K562 (cell line): ENCODE data around the gene RALGAPA2. TPM values are rescaled to one million over a fixed set of nuclear protein-coding genes. Genes with fewer than 3 reads are reported as not detected.

Experiments used
- ARID2 ChIP-seq: fragments of 450-650 bp; IDR thresholded peaks from 2 replicates; pipeline ENCODE4 v1.6.1; 2017; ENCODE audit warnings: antibody characterized with exemption, mild to moderate bottlenecking
- CREB1 ChIP-seq, 2 experiments: sonication (generic) in 1 of 2; formaldehyde crosslinking in 1 of 2; IDR thresholded peaks; 2 replicates each; pipeline versions ENCODE4 v1.6.1 to v1.8.0; 2012 to 2022; ENCODE audit warnings: inconsistent platforms in 1 of 2, mild to moderate bottlenecking in 1 of 2, missing genetic modification reagents in 1 of 2, moderate library complexity in 1 of 2
- EWSR1 ChIP-seq: fragments of 450-650 bp; IDR thresholded peaks from 2 replicates; pipeline ENCODE4 v1.6.1; 2018; ENCODE audit warnings: borderline replicate concordance, mild to moderate bottlenecking, low read depth, moderate library complexity; ENCODE audit not compliant: partially characterized antibody
- FUS ChIP-seq: fragments of 200-400 bp; formaldehyde crosslinking; optimal IDR thresholded peaks from 2 replicates; pipeline ENCODE3; 2017; ENCODE audit warnings: low read depth, low read length
- GTF2A2 ChIP-seq: IDR thresholded peaks from 2 replicates; pipeline ENCODE4 v1.6.1; 2016; ENCODE audit warnings: mild to moderate bottlenecking, missing genetic modification characterization, missing compliant biosample characterization
- HMG20A ChIP-seq: fragments of 450-650 bp; formaldehyde crosslinking; conservative IDR thresholded peaks from 2 replicates; pipeline ENCODE4 v1.4.0; 2020; ENCODE audit warnings: mild to moderate bottlenecking, mixed read lengths
- KAT7 ChIP-seq: sonication (generic); formaldehyde crosslinking; IDR thresholded peaks from 2 replicates; pipeline ENCODE4 v1.8.0; 2022; ENCODE audit warnings: missing genetic modification reagents, mild to moderate bottlenecking, borderline replicate concordance
- MCM5 ChIP-seq: fragments of 450-650 bp; IDR thresholded peaks from 2 replicates; pipeline ENCODE4 v1.6.1; 2016; ENCODE audit warnings: low read depth
- NCOA6 ChIP-seq: fragments of 450-650 bp; IDR thresholded peaks from 2 replicates; pipeline ENCODE4 v1.6.1; 2017; ENCODE audit warnings: mild to moderate bottlenecking
- SIX5 ChIP-seq, 2 experiments: IDR thresholded peaks; 2 replicates each; pipeline ENCODE4 v1.6.1; 2011; ENCODE audit warnings: low read length in 2 of 2, borderline replicate concordance in 1 of 2, low read depth in 1 of 2, mild to moderate bottlenecking in 1 of 2, moderate library complexity in 1 of 2; ENCODE audit not compliant: insufficient read depth in 1 of 2
- ZNF133 ChIP-seq: fragments of 250-450 bp; sonication (Bioruptor Pico); IDR thresholded peaks from 2 replicates; pipeline ENCODE4 v1.4.0; 2020; ENCODE audit warnings: mild to moderate bottlenecking
- ZNF146 ChIP-seq: IDR thresholded peaks from one replicate; pipeline ENCODE4 v1.6.1; 2018; ENCODE audit warnings: missing compliant biosample characterization; ENCODE audit not compliant: unreplicated experiment
- ZNF584 ChIP-seq: fragments of 200-800 bp; sonication (Bioruptor generic); IDR thresholded peaks from 2 replicates; pipeline ENCODE4 v1.6.1; 2016; ENCODE audit warnings: low read depth, mild to moderate bottlenecking, missing genetic modification characterization, missing compliant biosample characterization
- ZNF589 ChIP-seq: fragments of 200-800 bp; sonication (Bioruptor generic); IDR thresholded peaks from 2 replicates; pipeline ENCODE4 v1.6.1; 2016; ENCODE audit warnings: low read depth, missing genetic modification characterization, missing compliant biosample characterization
- ZNF778 ChIP-seq: fragments of 450-650 bp; formaldehyde crosslinking; IDR thresholded peaks from 2 replicates; pipeline ENCODE4 v1.4.0; 2020; ENCODE audit warnings: mild to moderate bottlenecking, moderate library complexity
- polyA plus RNA-seq, 8 experiments: library from polyadenylated mRNA; depleted of rRNA in 4 of 8; stranded (reverse) in 5 of 8; unstranded in 3 of 8; fragments of >200 nt; fragmentation: Nextera tagmentation in 2 of 8; fragmentation: Illumina TruSeq in 1 of 8; extraction: Ambion mirVana in 2 of 8; extraction: Trizol in 1 of 8; gene quantifications; 2 replicates each; pipeline versions ENCODE4 v1.2.1 to v1.2.3, GENCODE V29; 2011 to 2014; ENCODE audit warnings: inconsistent platforms in 1 of 8, missing spikeins in 1 of 8
- total RNA-seq, 7 experiments: library from RNA; depleted of rRNA in 6 of 7; stranded (reverse); fragments of >200 nt in 6 of 7; fragmentation: Illumina TruSeq in 2 of 7; extraction: Trizol in 2 of 7; gene quantifications; 2 replicates each; pipeline versions ENCODE4 v1.2.1 to v1.2.3, GENCODE V29; 2011 to 2021; ENCODE audit warnings: low replicate concordance in 1 of 7
- TF ChIP-seq, protein P1 (sequence below): fragments of 250-450 bp; sonication (Bioruptor Pico); IDR thresholded peaks from 2 replicates; pipeline ENCODE4 v1.5.0; 2021; ENCODE audit warnings: mild to moderate bottlenecking, moderate library complexity
- TF ChIP-seq, protein P2 (sequence below): fragments of 250-450 bp; sonication (Bioruptor Pico); IDR thresholded peaks from 2 replicates; pipeline ENCODE4 v1.8.0; 2021; ENCODE audit warnings: moderate library complexity, mild to moderate bottlenecking, inconsistent platforms
- TF ChIP-seq, protein P3 (sequence below): sonication (generic); formaldehyde crosslinking; IDR thresholded peaks from 2 replicates; pipeline ENCODE4 v1.8.1; 2023; ENCODE audit warnings: mild to moderate bottlenecking, missing genetic modification reagents
- TF ChIP-seq, protein P4 (sequence below): fragments of 250-450 bp; sonication (Bioruptor Pico); IDR thresholded peaks from 2 replicates; pipeline ENCODE4 v1.5.0; 2021

Gene RALGAPA2
- total and polyA plus RNA-seq, 9 of the 15 experiments (the other 6 are each of a cell fraction or from before 2014, with no cell fraction given): 0.35 to 2.7 (median 1.4) TPM

DNA sequence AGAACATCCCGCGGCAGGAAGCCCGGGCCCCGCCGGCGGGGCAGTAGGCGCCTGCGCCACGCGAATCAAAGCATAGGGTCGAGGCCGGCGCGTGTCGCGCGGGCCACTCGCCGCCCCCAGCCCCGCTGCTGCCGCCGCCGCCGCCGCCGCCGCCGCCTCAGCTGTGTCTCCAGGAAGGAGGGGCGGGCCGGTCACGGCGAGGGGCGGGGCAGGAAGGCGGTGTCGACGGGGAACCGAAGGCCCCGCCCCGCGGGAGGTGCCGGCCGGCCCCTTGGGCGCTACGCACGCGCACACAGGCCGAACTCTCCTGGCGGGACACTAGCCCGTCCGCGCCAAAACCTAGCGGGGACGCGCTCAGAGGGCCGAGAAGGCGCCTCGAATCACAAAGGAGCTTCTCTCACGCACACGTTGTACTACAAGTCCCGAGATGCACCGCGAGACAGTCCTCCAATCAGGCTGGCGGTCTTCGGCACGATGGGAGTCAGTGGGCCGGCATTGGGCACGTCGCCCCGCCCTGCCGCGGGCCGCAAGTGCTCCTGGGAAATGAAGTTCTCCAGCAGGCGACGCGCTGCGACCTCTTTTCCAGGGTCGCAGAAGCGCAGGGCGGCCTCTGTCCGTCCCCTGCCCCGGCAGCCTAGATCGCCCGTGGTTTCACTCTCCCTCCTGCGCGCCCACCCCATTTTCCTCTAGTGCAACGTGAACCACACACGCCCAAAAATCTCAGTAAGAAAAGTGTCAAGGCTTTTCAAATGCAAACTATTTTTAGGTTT lies at the start of gene RALGAPA2 (continued):
- TF ChIP-seq, protein P1, sequence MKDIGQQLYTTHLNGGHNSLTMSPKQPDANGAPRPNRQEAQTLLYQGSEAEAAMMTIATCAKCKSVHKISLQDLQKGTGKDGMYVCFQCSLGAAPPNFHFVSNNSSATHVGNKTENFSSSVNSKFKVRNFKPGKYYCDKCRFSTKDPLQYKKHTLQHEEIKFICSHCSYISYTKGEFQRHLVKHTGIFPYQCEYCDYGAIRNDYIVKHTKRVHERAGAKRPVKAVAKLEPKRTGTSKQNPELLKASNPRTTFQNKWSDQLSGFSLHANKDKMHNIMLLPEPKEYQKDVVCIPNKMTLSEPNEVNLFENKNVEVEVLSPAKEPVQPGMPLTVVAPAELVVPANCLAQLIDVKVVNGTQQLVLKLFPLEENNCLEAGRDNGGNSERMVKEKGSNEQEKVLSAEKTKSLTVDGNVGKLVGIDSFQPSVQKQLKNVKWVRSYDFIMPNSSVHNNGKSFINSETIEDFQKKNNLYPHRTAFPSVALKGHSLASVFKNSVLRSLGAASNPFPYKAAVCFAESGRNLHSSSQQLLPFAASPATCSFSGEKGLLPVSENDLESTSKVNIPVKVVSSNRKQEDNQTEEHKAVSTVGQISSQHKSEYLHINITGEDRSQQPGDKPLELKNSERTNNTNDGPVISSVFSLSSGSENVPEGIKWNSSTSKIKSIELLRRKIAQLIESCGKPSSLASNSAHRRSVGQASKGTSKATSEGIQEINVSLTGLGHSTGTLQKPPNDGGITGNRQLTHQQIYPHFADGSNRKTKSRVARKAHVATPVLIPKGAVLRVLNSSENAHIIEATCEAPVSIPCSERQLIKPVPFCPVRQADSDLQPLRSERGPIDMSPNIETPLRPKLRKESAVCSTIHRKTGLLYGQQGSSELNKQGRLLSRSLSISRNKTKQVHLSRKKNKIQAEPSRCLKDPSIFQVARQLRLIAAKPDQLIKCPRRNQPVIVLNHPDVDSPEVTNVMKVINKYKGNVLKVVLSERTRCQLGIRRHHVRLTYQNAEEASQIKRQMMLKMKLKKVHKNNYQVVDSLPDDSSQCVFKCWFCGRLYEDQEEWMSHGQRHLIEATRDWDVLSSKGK (CRISPR knock-in tag): no peak
- no peak for TF ChIP-seq FUS
- no peak for TF ChIP-seq NCOA6
- no peak for TF ChIP-seq ZNF146 (CRISPR knock-in tag)
- TF ChIP-seq MCM5: no peak
- no peak for TF ChIP-seq GTF2A2 (tag)
- TF ChIP-seq CREB1 (IDR thresholded peaks at IDR 0.05): peak; percentile 60
- TF ChIP-seq CREB1 (CRISPR knock-in tag; IDR thresholded peaks at IDR 0.05): peak; percentile 64; the same call in 1 of the 2 replicates
- TF ChIP-seq ZNF589 (CRISPR knock-in tag): no peak
- no peak for TF ChIP-seq ZNF133 (CRISPR knock-in tag)
- peak; percentile 69 to 77 for TF ChIP-seq SIX5 (IDR thresholded peaks at IDR 0.05; ENCODE audit: borderline replicate concordance in 1 of 2, insufficient read depth in 1 of 2, low read depth in 1 of 2, low read length in 2 of 2)
- TF ChIP-seq, protein P2, sequence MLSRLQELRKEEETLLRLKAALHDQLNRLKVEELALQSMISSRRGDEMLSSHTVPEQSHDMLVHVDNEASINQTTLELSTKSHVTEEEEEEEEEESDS (CRISPR knock-in tag): no peak
- TF ChIP-seq, protein P3, sequence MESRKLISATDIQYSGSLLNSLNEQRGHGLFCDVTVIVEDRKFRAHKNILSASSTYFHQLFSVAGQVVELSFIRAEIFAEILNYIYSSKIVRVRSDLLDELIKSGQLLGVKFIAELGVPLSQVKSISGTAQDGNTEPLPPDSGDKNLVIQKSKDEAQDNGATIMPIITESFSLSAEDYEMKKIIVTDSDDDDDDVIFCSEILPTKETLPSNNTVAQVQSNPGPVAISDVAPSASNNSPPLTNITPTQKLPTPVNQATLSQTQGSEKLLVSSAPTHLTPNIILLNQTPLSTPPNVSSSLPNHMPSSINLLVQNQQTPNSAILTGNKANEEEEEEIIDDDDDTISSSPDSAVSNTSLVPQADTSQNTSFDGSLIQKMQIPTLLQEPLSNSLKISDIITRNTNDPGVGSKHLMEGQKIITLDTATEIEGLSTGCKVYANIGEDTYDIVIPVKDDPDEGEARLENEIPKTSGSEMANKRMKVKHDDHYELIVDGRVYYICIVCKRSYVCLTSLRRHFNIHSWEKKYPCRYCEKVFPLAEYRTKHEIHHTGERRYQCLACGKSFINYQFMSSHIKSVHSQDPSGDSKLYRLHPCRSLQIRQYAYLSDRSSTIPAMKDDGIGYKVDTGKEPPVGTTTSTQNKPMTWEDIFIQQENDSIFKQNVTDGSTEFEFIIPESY: no peak
- no peak for TF ChIP-seq ZNF778 (CRISPR knock-in tag)
- TF ChIP-seq EWSR1: no peak
- TF ChIP-seq ARID2: no peak
- no peak for TF ChIP-seq HMG20A
- TF ChIP-seq KAT7: no peak
- TF ChIP-seq, protein P4, sequence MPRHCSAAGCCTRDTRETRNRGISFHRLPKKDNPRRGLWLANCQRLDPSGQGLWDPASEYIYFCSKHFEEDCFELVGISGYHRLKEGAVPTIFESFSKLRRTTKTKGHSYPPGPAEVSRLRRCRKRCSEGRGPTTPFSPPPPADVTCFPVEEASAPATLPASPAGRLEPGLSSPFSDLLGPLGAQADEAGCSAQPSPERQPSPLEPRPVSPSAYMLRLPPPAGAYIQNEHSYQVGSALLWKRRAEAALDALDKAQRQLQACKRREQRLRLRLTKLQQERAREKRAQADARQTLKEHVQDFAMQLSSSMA (CRISPR knock-in tag): no peak
- TF ChIP-seq ZNF584 (CRISPR knock-in tag): no peak
